HepG2 (cell line): ENCODE data around the gene MCRS1. TPM values are rescaled to one million over a fixed set of nuclear protein-coding genes. Genes with fewer than 3 reads are reported as not detected.

ENCODE experiments used
- ATAC-seq: fragments of 200-7000 bp; cut with Tn5 transposase; 3 replicates; pipeline ENCODE4 v1.9.1; 2020; ENCODE audit warnings: mild to moderate bottlenecking, moderate library complexity
- BruUV-seq: library from RNA; stranded (reverse); fragments of 400-500 nt; replicated peaks from 2 replicates; lab custom pipeline; 2021; lab: Mats Ljungman, UMichigan
- CTCF ChIA-PET: fragments of 300-600 bp; formaldehyde crosslinking; extraction: SDS; loops from one replicate; lab custom pipeline; 2021; ENCODE audit warnings: low total read pairs, inconsistent platforms, low intra/inter-chr PET ratio; lab: Yijun Ruan, JAX
- POLR2A ChIA-PET: fragments of 350-600 bp; sonication (Branson Sonifier 250); formaldehyde crosslinking; loops from one replicate; lab custom pipeline; 2020; ENCODE audit warnings: antibody characterized with exemption, inconsistent platforms; lab: Yijun Ruan, JAX
- DNase-seq: peaks from one replicate; pipeline ENCODE4 v3.0.0-alpha.2; 2015; ENCODE audit warnings: low spot score
- FAIRE-seq: peaks from 3 replicates; lab custom pipeline; 2011; peaks lifted over from hg19 to GRCh38; lab: Jason Lieb, UNC
- H2AFZ ChIP-seq: one replicate; pipeline ENCODE4 v1.6.1; 2011; ENCODE audit warnings: low read length, inconsistent platforms
- H3K27ac ChIP-seq: fragments of 300-600 bp; 3 replicates; pipeline ENCODE4 v1.8.0; 2011; ENCODE audit warnings: mixed run types, mild to moderate bottlenecking, mixed read lengths, low read length, inconsistent platforms; ENCODE audit not compliant: insufficient read depth; ENCODE audit errors: extremely low read length
- H3K27me3 ChIP-seq, 2 experiments: fragments of 200-600 bp in 1 of 2; 2 replicates in 1 of 2; 3 replicates in 1 of 2; pipeline versions ENCODE4 v1.6.0 to v1.8.0; 2011; ENCODE audit warnings: low read length in 2 of 2, mild to moderate bottlenecking in 2 of 2, moderate library complexity in 2 of 2, inconsistent platforms in 1 of 2; ENCODE audit not compliant: insufficient read depth in 2 of 2, control insufficient read depth in 1 of 2
- H3K36me3 ChIP-seq, 2 experiments: fragments of 200-600 bp in 1 of 2; replicated peaks in 1 of 2; 2 replicates in 1 of 2; 3 replicates in 1 of 2; pipeline versions ENCODE4 v1.5.1 to v1.8.0; 2011; ENCODE audit warnings: low read length in 2 of 2, inconsistent platforms in 1 of 2; ENCODE audit not compliant: insufficient read depth in 2 of 2, control insufficient read depth in 1 of 2
- H3K4me1 ChIP-seq: 2 replicates; pipeline ENCODE4 v1.5.1; 2012; ENCODE audit warnings: low read length, inconsistent platforms; ENCODE audit not compliant: insufficient read depth
- H3K4me2 ChIP-seq: 2 replicates; pipeline ENCODE4 v1.6.0; 2011; ENCODE audit warnings: low read depth, low read length, inconsistent platforms
- H3K4me3 ChIP-seq, 3 experiments: fragments of 200-600 bp in 1 of 3; sonication (generic), shearing (Covaris generic) in 1 of 3; replicated peaks in 1 of 3; 2 replicates each; pipeline ENCODE4 v1.5.1; 2011 to 2016; ENCODE audit warnings: low read length in 3 of 3, inconsistent platforms in 2 of 3, low read depth in 2 of 3, mild to moderate bottlenecking in 2 of 3, control low read depth in 1 of 3, mixed read lengths in 1 of 3; ENCODE audit not compliant: insufficient read depth in 1 of 3
- H3K79me2 ChIP-seq: one replicate; pipeline ENCODE4 v1.6.1; 2011; ENCODE audit warnings: low read length, inconsistent platforms; ENCODE audit not compliant: insufficient read depth
- H3K9ac ChIP-seq: 2 replicates; pipeline ENCODE4 v1.6.0; 2011; ENCODE audit warnings: mild to moderate bottlenecking, low read depth, low read length, inconsistent platforms; ENCODE audit not compliant: insufficient read depth
- H3K9me3 ChIP-seq: 2 replicates; pipeline ENCODE4 v1.5.1; 2012; ENCODE audit warnings: mild to moderate bottlenecking, low read length
- H4K20me1 ChIP-seq: 2 replicates; pipeline ENCODE4 v1.6.0; 2011; ENCODE audit warnings: inconsistent platforms, mild to moderate bottlenecking, low read length, moderate library complexity; ENCODE audit not compliant: insufficient read depth
- CEBPG ChIP-seq: IDR thresholded peaks from 2 replicates; pipeline ENCODE4 v1.6.1; 2016
- KLF11 ChIP-seq: IDR thresholded peaks from 2 replicates; pipeline ENCODE4 v1.6.1; 2016; ENCODE audit warnings: missing compliant biosample characterization
- SRSF1 ChIP-seq: fragments of 200-400 bp; formaldehyde crosslinking; optimal IDR thresholded peaks from 2 replicates; pipeline ENCODE3; 2017; ENCODE audit warnings: mild to moderate bottlenecking, low read depth, low read length, moderate library complexity
- ZBTB49 ChIP-seq: sonication (generic); formaldehyde crosslinking; IDR thresholded peaks from 2 replicates; pipeline ENCODE4 v1.4.0; 2020; ENCODE audit warnings: missing genetic modification reagents, borderline replicate concordance
- ZNF263 ChIP-seq: sonication (generic); formaldehyde crosslinking; IDR thresholded peaks from 2 replicates; pipeline ENCODE4 v1.4.0; 2020; ENCODE audit warnings: missing genetic modification reagents
- ZNF510 ChIP-seq: sonication (generic); formaldehyde crosslinking; IDR thresholded peaks from 2 replicates; pipeline ENCODE4 v1.4.0; 2020; ENCODE audit warnings: low read depth, mild to moderate bottlenecking, missing genetic modification reagents
- WGBS: methylation state at CpG from one replicate; pipeline ENCODE4 v1.1.6; 2017; ENCODE audit warnings: low lambda C conversion rate; 5-methylcytosine and 5-hydroxymethylcytosine counted together
- in situ Hi-C: cut with HindIII; loops from 2 replicates; pipeline ENCODE4 v1.10.0; 2017; ENCODE audit warnings: low pct_unique_long_range_greater_than_20kb; ENCODE audit not compliant: extremely low pct_ligation_motif_present
- intact Hi-C: fragments of 100-400 bp; cut with micrococcal nuclease; formaldehyde crosslinking; loops from one replicate; pipeline ENCODE4 v1.10.0; 2022; ENCODE audit not compliant: unreplicated experiment
- polyA plus RNA-seq, 8 experiments: library from polyadenylated mRNA; depleted of rRNA in 3 of 8; stranded (reverse) in 7 of 8; unstranded in 1 of 8; fragments of >200 nt; fragmentation: Illumina TruSeq in 4 of 8; extraction: Trizol in 4 of 8; gene quantifications; 2 replicates each; pipeline versions ENCODE4 v1.2.1 to v1.2.3, GENCODE V29; 2011 to 2016; ENCODE audit warnings: low read depth in 4 of 8, missing spikeins in 1 of 8, mixed read lengths in 1 of 8; ENCODE audit not compliant: insufficient read depth in 1 of 8
- total RNA-seq, 5 experiments: library from RNA; depleted of rRNA; stranded (reverse); fragments of >200 nt; fragmentation: Illumina TruSeq; extraction: Trizol; gene quantifications; 2 replicates each; pipeline ENCODE4 v1.2.3, GENCODE V29; 2016; ENCODE audit warnings: low read depth in 1 of 5

Gene MCRS1
- total and polyA plus RNA-seq, 2 of the 13 experiments (the other 11 are each of a cell fraction or from before 2014, with no cell fraction given), result 51.0 to 66.3 TPM

- in situ Hi-C loops (no loop called here), intact Hi-C loops (no loop called here)
- ATAC-seq (no peak), FAIRE-seq (no peak), DNase-seq (no peak)
- TF ChIP-seq ZNF510 (CRISPR knock-in tag) (no peak), KLF11 (CRISPR knock-in tag) (no peak), ZNF263 (CRISPR knock-in tag) (no peak), SRSF1 (no peak), CEBPG (no peak), ZBTB49 (CRISPR knock-in tag) (no peak)
- H4K20me1 ChIP-seq, result no peaks in the 10 kb centered on the region
- no peak overlapping the region for H3K27ac ChIP-seq
- no peaks in the 10 kb centered on the region for H3K9me3 ChIP-seq
- H3K4me2 ChIP-seq, result no peak overlapping the region
- BruUV-seq, result no TSS peak
- 97% methylated on average over 1 of the region's 1 CpG for WGBS
- H3K4me1 ChIP-seq, result peaks cover 5% of the 10 kb centered on the region
- H3K79me2 ChIP-seq, result no peaks in the 10 kb centered on the region
- no peak overlapping the region for H3K4me3 ChIP-seq
- POLR2A ChIA-PET, result interaction anchor here (0.7 kb wide), 1 partner anchor 243 kb away, joined by 4 read pairs; no protein-coding TSS in a partner anchor
- H2AFZ ChIP-seq, result no peak overlapping the region
- H3K9ac ChIP-seq, result no peak overlapping the region
- peaks cover 6 to 22% of the 10 kb centered on the region in 2 experiments; a peak in 4 of 5 replicates for H3K36me3 ChIP-seq
- CTCF ChIA-PET, result no interaction called here
- H3K27me3 ChIP-seq, result no peaks in the 10 kb centered on the region
Observed at GRCh38 chr12:49529414-49529813, 38.5 kb downstream of the MCRS1 start.
